HepG2 (cell line): ENCODE data around the gene KIF1B. TPM values are rescaled to one million over a fixed set of nuclear protein-coding genes. Genes with fewer than 3 reads are reported as not detected.

Experiments used
- ATF4 ChIP-seq, 2 experiments: fragments of 450-650 bp in 1 of 2; sonication (generic) in 1 of 2; formaldehyde crosslinking; IDR thresholded peaks; 2 replicates each; pipeline versions ENCODE4 v1.5.0 to v1.8.0; 2020 to 2022; ENCODE audit warnings: mild to moderate bottlenecking in 1 of 2, missing genetic modification reagents in 1 of 2
- BORCS8-MEF2B ChIP-seq: sonication (generic); formaldehyde crosslinking; IDR thresholded peaks from 2 replicates; pipeline ENCODE4 v1.8.0; 2022; ENCODE audit warnings: mild to moderate bottlenecking, missing genetic modification reagents
- FOXK1 ChIP-seq: sonication (generic); formaldehyde crosslinking; IDR thresholded peaks from 2 replicates; pipeline ENCODE4 v1.4.0; 2020; ENCODE audit warnings: low read depth, missing genetic modification reagents, borderline replicate concordance
- GABPA ChIP-seq, 2 experiments: IDR thresholded peaks; 2 replicates each; pipeline ENCODE4 v1.6.1; 2011 to 2016; ENCODE audit warnings: low read depth in 2 of 2, low read length in 1 of 2, missing biosample characterization in 1 of 2, missing genetic modification characterization in 1 of 2
- GLMP ChIP-seq: sonication (generic); formaldehyde crosslinking; IDR thresholded peaks from 2 replicates; pipeline ENCODE4 v1.9.0; 2021; ENCODE audit warnings: missing genetic modification reagents, mild to moderate bottlenecking, borderline replicate concordance
- HES4 ChIP-seq: sonication (generic); formaldehyde crosslinking; IDR thresholded peaks from 2 replicates; pipeline ENCODE4 v1.9.0; 2021; ENCODE audit warnings: mild to moderate bottlenecking, missing genetic modification reagents, borderline replicate concordance
- HOXD1 ChIP-seq: sonication (generic); formaldehyde crosslinking; IDR thresholded peaks from 2 replicates; pipeline ENCODE4 v1.5.0; 2020; ENCODE audit warnings: missing genetic modification reagents
- IKZF4 ChIP-seq: sonication (generic); formaldehyde crosslinking; IDR thresholded peaks from 2 replicates; pipeline ENCODE4 v1.5.1; 2020; ENCODE audit warnings: borderline replicate concordance, mild to moderate bottlenecking, low read depth, missing genetic modification reagents; ENCODE audit errors: not compliant biosample characterization
- MAFK ChIP-seq, 2 experiments: IDR thresholded peaks in 1 of 2; conservative IDR thresholded peaks in 1 of 2; 2 replicates each; pipeline ENCODE4 v1.6.1; 2011; ENCODE audit warnings: improper control_type of control experiment in 2 of 2, low read length in 2 of 2
- MTA1 ChIP-seq: sonication (generic); formaldehyde crosslinking; IDR thresholded peaks from 2 replicates; pipeline ENCODE4 v1.4.0; 2020; ENCODE audit warnings: missing genetic modification reagents, mild to moderate bottlenecking, borderline replicate concordance
- MXD1 ChIP-seq: sonication (generic); formaldehyde crosslinking; IDR thresholded peaks from 2 replicates; pipeline ENCODE4 v1.4.0; 2020; ENCODE audit warnings: mild to moderate bottlenecking, missing genetic modification reagents
- PITX1 ChIP-seq: sonication (generic); formaldehyde crosslinking; IDR thresholded peaks from 2 replicates; pipeline ENCODE4 v1.5.1; 2020; ENCODE audit warnings: mild to moderate bottlenecking, missing genetic modification reagents
- SP1 ChIP-seq, 2 experiments: fragments of 450-650 bp in 1 of 2; sonication (generic) in 1 of 2; formaldehyde crosslinking in 1 of 2; IDR thresholded peaks; 2 replicates each; pipeline versions ENCODE4 v1.4.0 to v1.6.1; 2016 to 2020; ENCODE audit warnings: missing genetic modification reagents in 1 of 2
- ZFP90 ChIP-seq: sonication (generic); formaldehyde crosslinking; IDR thresholded peaks from 2 replicates; pipeline ENCODE4 v1.8.0; 2022; ENCODE audit warnings: missing genetic modification reagents, mild to moderate bottlenecking, inconsistent platforms, borderline replicate concordance
- ZNF44 ChIP-seq: sonication (generic); formaldehyde crosslinking; IDR thresholded peaks from 2 replicates; pipeline ENCODE4 v1.5.1; 2020; ENCODE audit warnings: mild to moderate bottlenecking, missing genetic modification reagents
- ZNF549 ChIP-seq: sonication (generic); formaldehyde crosslinking; IDR thresholded peaks from 2 replicates; pipeline ENCODE4 v1.5.0; 2020; ENCODE audit warnings: missing genetic modification reagents
- ZNF597 ChIP-seq: sonication (generic); formaldehyde crosslinking; IDR thresholded peaks from 2 replicates; pipeline ENCODE4 v1.5.0; 2020; ENCODE audit warnings: missing genetic modification reagents
- ZNF777 ChIP-seq: sonication (generic); formaldehyde crosslinking; IDR thresholded peaks from 2 replicates; pipeline ENCODE4 v1.4.0; 2020; ENCODE audit warnings: missing genetic modification reagents
- ZNF788 ChIP-seq: sonication (generic); formaldehyde crosslinking; IDR thresholded peaks from 2 replicates; pipeline ENCODE4 v1.5.0; 2020; ENCODE audit warnings: mild to moderate bottlenecking, missing genetic modification reagents, borderline replicate concordance
- polyA plus RNA-seq, 8 experiments: library from polyadenylated mRNA; depleted of rRNA in 3 of 8; stranded (reverse) in 7 of 8; unstranded in 1 of 8; fragments of >200 nt; fragmentation: Illumina TruSeq in 4 of 8; extraction: Trizol in 4 of 8; gene quantifications; 2 replicates each; pipeline versions ENCODE4 v1.2.1 to v1.2.3, GENCODE V29; 2011 to 2016; ENCODE audit warnings: low read depth in 4 of 8, missing spikeins in 1 of 8, mixed read lengths in 1 of 8; ENCODE audit not compliant: insufficient read depth in 1 of 8
- total RNA-seq, 5 experiments: library from RNA; depleted of rRNA; stranded (reverse); fragments of >200 nt; fragmentation: Illumina TruSeq; extraction: Trizol; gene quantifications; 2 replicates each; pipeline ENCODE4 v1.2.3, GENCODE V29; 2016; ENCODE audit warnings: low read depth in 1 of 5
- TF ChIP-seq, protein P1 (sequence below): sonication (generic); formaldehyde crosslinking; IDR thresholded peaks from 2 replicates; pipeline ENCODE4 v1.4.0; 2020; ENCODE audit warnings: missing genetic modification reagents, borderline replicate concordance
- TF ChIP-seq, protein P2 (sequence below): IDR thresholded peaks from 2 replicates; pipeline ENCODE4 v1.6.1; 2016; ENCODE audit warnings: missing compliant biosample characterization, missing genetic modification reagents, borderline replicate concordance

KIF1B gene
- total and polyA plus RNA-seq, 2 of the 13 experiments (the other 11 are each of a cell fraction or from before 2014, with no cell fraction given), result 26.7 to 32.5 TPM

- TF ChIP-seq HES4, result no peak
- TF ChIP-seq ZNF777 (CRISPR knock-in tag), result no peak
- TF ChIP-seq MTA1, result no peak
- TF ChIP-seq SP1 (IDR thresholded peaks at IDR 0.05), result no peak
- TF ChIP-seq SP1 (CRISPR knock-in tag; IDR thresholded peaks at IDR 0.05), result 0 out of 2 replicates have a peak, but pooled peaks have one; percentile 2
- no peak for TF ChIP-seq PITX1 (CRISPR knock-in tag)
- no peak for TF ChIP-seq HOXD1 (CRISPR knock-in tag)
- no peak for TF ChIP-seq MXD1 (CRISPR knock-in tag)
- TF ChIP-seq, protein P1, sequence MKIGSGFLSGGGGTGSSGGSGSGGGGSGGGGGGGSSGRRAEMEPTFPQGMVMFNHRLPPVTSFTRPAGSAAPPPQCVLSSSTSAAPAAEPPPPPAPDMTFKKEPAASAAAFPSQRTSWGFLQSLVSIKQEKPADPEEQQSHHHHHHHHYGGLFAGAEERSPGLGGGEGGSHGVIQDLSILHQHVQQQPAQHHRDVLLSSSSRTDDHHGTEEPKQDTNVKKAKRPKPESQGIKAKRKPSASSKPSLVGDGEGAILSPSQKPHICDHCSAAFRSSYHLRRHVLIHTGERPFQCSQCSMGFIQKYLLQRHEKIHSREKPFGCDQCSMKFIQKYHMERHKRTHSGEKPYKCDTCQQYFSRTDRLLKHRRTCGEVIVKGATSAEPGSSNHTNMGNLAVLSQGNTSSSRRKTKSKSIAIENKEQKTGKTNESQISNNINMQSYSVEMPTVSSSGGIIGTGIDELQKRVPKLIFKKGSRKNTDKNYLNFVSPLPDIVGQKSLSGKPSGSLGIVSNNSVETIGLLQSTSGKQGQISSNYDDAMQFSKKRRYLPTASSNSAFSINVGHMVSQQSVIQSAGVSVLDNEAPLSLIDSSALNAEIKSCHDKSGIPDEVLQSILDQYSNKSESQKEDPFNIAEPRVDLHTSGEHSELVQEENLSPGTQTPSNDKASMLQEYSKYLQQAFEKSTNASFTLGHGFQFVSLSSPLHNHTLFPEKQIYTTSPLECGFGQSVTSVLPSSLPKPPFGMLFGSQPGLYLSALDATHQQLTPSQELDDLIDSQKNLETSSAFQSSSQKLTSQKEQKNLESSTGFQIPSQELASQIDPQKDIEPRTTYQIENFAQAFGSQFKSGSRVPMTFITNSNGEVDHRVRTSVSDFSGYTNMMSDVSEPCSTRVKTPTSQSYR (CRISPR knock-in tag), result no peak
- no peak for TF ChIP-seq GLMP
- peak; percentile 55 for TF ChIP-seq IKZF4 (CRISPR knock-in tag)
- TF ChIP-seq, protein P2, sequence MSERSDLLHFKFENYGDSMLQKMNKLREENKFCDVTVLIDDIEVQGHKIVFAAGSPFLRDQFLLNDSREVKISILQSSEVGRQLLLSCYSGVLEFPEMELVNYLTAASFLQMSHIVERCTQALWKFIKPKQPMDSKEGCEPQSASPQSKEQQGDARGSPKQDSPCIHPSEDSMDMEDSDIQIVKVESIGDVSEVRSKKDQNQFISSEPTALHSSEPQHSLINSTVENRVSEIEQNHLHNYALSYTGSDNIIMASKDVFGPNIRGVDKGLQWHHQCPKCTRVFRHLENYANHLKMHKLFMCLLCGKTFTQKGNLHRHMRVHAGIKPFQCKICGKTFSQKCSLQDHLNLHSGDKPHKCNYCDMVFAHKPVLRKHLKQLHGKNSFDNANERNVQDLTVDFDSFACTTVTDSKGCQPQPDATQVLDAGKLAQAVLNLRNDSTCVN, result no peak
- no peak for TF ChIP-seq MAFK (conservative IDR thresholded peaks at IDR 0.05 in 1 of 2, IDR thresholded peaks at IDR 0.05 in 1 of 2; ENCODE audit: low read length in 2 of 2)
- no peak; the same call in 1 of the 2 replicates for TF ChIP-seq ZNF44 (CRISPR knock-in tag)
- no peak for TF ChIP-seq FOXK1 (CRISPR knock-in tag)
- no peak for TF ChIP-seq GABPA (IDR thresholded peaks at IDR 0.05; ENCODE audit: low read depth, low read length)
- no peak for TF ChIP-seq GABPA (CRISPR knock-in tag; IDR thresholded peaks at IDR 0.05; ENCODE audit: low read depth)
- no peak for TF ChIP-seq ZNF549 (CRISPR knock-in tag)
- TF ChIP-seq BORCS8-MEF2B, result peak; percentile 48; the same call in 1 of the 2 replicates
- no peak for TF ChIP-seq ATF4 (CRISPR knock-in tag; IDR thresholded peaks at IDR 0.05)
- TF ChIP-seq ZFP90, result no peak
- TF ChIP-seq ZNF788 (CRISPR knock-in tag), result no peak
- TF ChIP-seq ZNF597 (CRISPR knock-in tag), result no peak
Measured at GRCh38 chr1:10168912-10169514, 41.4 kb upstream of the KIF1B start (continued).
